Caco-2 (cell line): ENCODE measurements around the gene PM20D1. TPM values are rescaled to one million over a fixed set of nuclear protein-coding genes. Genes with fewer than 3 reads are reported as not detected.

Experiments used
- BruUV-seq: library from RNA; stranded (reverse); fragments of 400-500 nt; replicated peaks from 2 replicates; lab custom pipeline; 2021; lab: Mats Ljungman, UMichigan
- CTCF ChIA-PET: fragments of 300-600 bp; sonication (Branson Sonifier 250); formaldehyde crosslinking; loops from one replicate; lab custom pipeline; 2022; ENCODE audit warnings: antibody characterized with exemption; lab: Charles Lee
- POLR2A ChIA-PET: fragments of 300-600 bp; sonication (Branson Sonifier 250); formaldehyde crosslinking; loops from one replicate; lab custom pipeline; 2022; ENCODE audit warnings: antibody characterized with exemption; lab: Charles Lee
- DNase-seq, 2 experiments: peaks; one replicate each; pipeline versions ENCODE4 v3.0.0 to v3.0.0-alpha.2; 2020 to 2022
- H3K27me3 ChIP-seq: replicated peaks from 2 replicates; pipeline ENCODE4 v1.6.0; 2011; ENCODE audit warnings: low read length; ENCODE audit not compliant: control insufficient read depth, insufficient read depth
- H3K36me3 ChIP-seq: 2 replicates; pipeline ENCODE4 v1.5.1; 2011; ENCODE audit warnings: low read length; ENCODE audit not compliant: control insufficient read depth, insufficient read depth
- H3K4me1 ChIP-seq: fragments of 250-450 bp; sonication (Bioruptor Pico); 2 replicates; pipeline ENCODE4 v1.5.1; 2020; ENCODE audit warnings: mild to moderate bottlenecking
- H3K4me3 ChIP-seq: 2 replicates; pipeline ENCODE4 v1.5.1; 2011; ENCODE audit warnings: low read depth, mild to moderate bottlenecking, control low read depth, low read length
- H3K9me3 ChIP-seq: fragments of 250-450 bp; sonication (Bioruptor Pico); 2 replicates; pipeline ENCODE4 v1.5.1; 2020; ENCODE audit warnings: mild to moderate bottlenecking, moderate library complexity
- H3K27ac Mint-ChIP-seq: one replicate; pipeline ENCODE4 v1.8.0; 2022; ENCODE audit warnings: mixed read lengths; ENCODE audit not compliant: unreplicated experiment
- H3K27me3 Mint-ChIP-seq: one replicate; pipeline ENCODE4 v1.8.0; 2022; ENCODE audit warnings: mixed read lengths; ENCODE audit not compliant: insufficient read depth, unreplicated experiment
- H3K36me3 Mint-ChIP-seq: one replicate; pipeline ENCODE4 v1.8.0; 2022; ENCODE audit warnings: mild to moderate bottlenecking, mixed read lengths; ENCODE audit not compliant: insufficient read depth, unreplicated experiment
- H3K4me1 Mint-ChIP-seq: one replicate; pipeline ENCODE4 v1.8.0; 2022; ENCODE audit warnings: low read depth, mixed read lengths; ENCODE audit not compliant: unreplicated experiment
- H3K4me3 Mint-ChIP-seq: one replicate; pipeline ENCODE4 v1.8.0; 2022; ENCODE audit warnings: mild to moderate bottlenecking, moderate library complexity, mixed read lengths; ENCODE audit not compliant: unreplicated experiment
- H3K9me3 Mint-ChIP-seq: one replicate; pipeline ENCODE4 v1.8.0; 2022; ENCODE audit warnings: mixed read lengths; ENCODE audit not compliant: unreplicated experiment
- CTCF ChIP-seq, 2 experiments: fragments of 200-600 bp in 1 of 2; IDR thresholded peaks; 1 replicate in 1 of 2; 2 replicates in 1 of 2; pipeline versions ENCODE4 v1.5.1 to v1.8.0; 2011 to 2022; ENCODE audit warnings: antibody characterized with exemption in 1 of 2, control low read depth in 1 of 2, inconsistent platforms in 1 of 2, low read depth in 1 of 2, low read length in 1 of 2, mild to moderate bottlenecking in 1 of 2, moderate library complexity in 1 of 2; ENCODE audit not compliant: insufficient read depth in 1 of 2, severe bottlenecking in 1 of 2, unreplicated experiment in 1 of 2
- intact Hi-C: fragments of 100-400 bp; cut with micrococcal nuclease; formaldehyde crosslinking; loops from one replicate; pipeline ENCODE4 v1.10.0; 2022; ENCODE audit not compliant: unreplicated experiment
- total RNA-seq: library from RNA; stranded (reverse); gene quantifications from 2 replicates; pipeline ENCODE4 v1.2.3, GENCODE V29; 2022

Gene PM20D1
- total RNA-seq, 1 experiment from 2014 or later, result not detected

GRCh38 chr1:205783904-205784303 is 66.0 kb downstream of the PM20D1 start:
- Histone ChIP-seq H3K9me3 (no peaks in the 10 kb centered on the region), H3K36me3 (no peaks in the 10 kb centered on the region), H3K4me3 (no peak overlapping the region), H3K4me1 (no peaks in the 10 kb centered on the region), H3K27me3 (no peaks in the 10 kb centered on the region)
- no peak for DNase-seq
- CTCF ChIA-PET, result no interaction called here
- Mint-ChIP-seq H3K36me3 (no peaks in the 10 kb centered on the region), H3K27me3 (peaks cover 5% of the 10 kb centered on the region), H3K4me3 (no peak overlapping the region), H3K4me1 (no peaks in the 10 kb centered on the region), H3K9me3 (no peaks in the 10 kb centered on the region), H3K27ac (no peak overlapping the region)
- intact Hi-C loops, result no loop called here
- no TSS peak for BruUV-seq
- POLR2A ChIA-PET, result no interaction called here
- no peak for TF ChIP-seq CTCF (IDR thresholded peaks at IDR 0.05; ENCODE audit: insufficient read depth in 1 of 2, low read depth in 1 of 2, low read length in 1 of 2, severe bottlenecking in 1 of 2, unreplicated experiment in 1 of 2)

- no peak overlapping the region for H3K4me3 ChIP-seq
- ChIA-PET POLR2A (no interaction called here), CTCF (no interaction called here)
- DNase-seq, result no peak
- no peaks in the 10 kb centered on the region for H3K9me3 ChIP-seq
- TF ChIP-seq CTCF (IDR thresholded peaks at IDR 0.05; ENCODE audit: insufficient read depth in 1 of 2, low read depth in 1 of 2, low read length in 1 of 2, severe bottlenecking in 1 of 2, unreplicated experiment in 1 of 2), result no peak
- no peaks in the 10 kb centered on the region for H3K27me3 ChIP-seq
- H3K9me3 Mint-ChIP-seq, result no peaks in the 10 kb centered on the region
- no peaks in the 10 kb centered on the region for H3K4me1 ChIP-seq
- H3K36me3 Mint-ChIP-seq, result no peaks in the 10 kb centered on the region
- H3K4me3 Mint-ChIP-seq, result no peak overlapping the region
- H3K4me1 Mint-ChIP-seq, result no peaks in the 10 kb centered on the region
- BruUV-seq, result no TSS peak
- H3K27ac Mint-ChIP-seq, result no peak overlapping the region
- peaks cover 5% of the 10 kb centered on the region for H3K27me3 Mint-ChIP-seq
- H3K36me3 ChIP-seq, result no peaks in the 10 kb centered on the region
- intact Hi-C loops, result no loop called here
Measured at GRCh38 chr1:205783433-205783795, 66.5 kb downstream of the PM20D1 start.

GRCh38 chr1:205782627-205783432 is 67.1 kb downstream of the PM20D1 start:
- H3K4me3 ChIP-seq, result no peak overlapping the region
- no peak overlapping the region for H3K27ac Mint-ChIP-seq
- no peaks in the 10 kb centered on the region for H3K36me3 Mint-ChIP-seq
- H3K9me3 ChIP-seq, result no peaks in the 10 kb centered on the region
- no peaks in the 10 kb centered on the region for H3K27me3 ChIP-seq
- peaks cover 5% of the 10 kb centered on the region for H3K27me3 Mint-ChIP-seq
- DNase-seq, result no peak
- H3K4me3 Mint-ChIP-seq, result no peak overlapping the region
- BruUV-seq, result no TSS peak
- intact Hi-C loops, result no loop called here
- H3K36me3 ChIP-seq, result no peaks in the 10 kb centered on the region
- no peak for TF ChIP-seq CTCF (IDR thresholded peaks at IDR 0.05; ENCODE audit: insufficient read depth in 1 of 2, low read depth in 1 of 2, low read length in 1 of 2, severe bottlenecking in 1 of 2, unreplicated experiment in 1 of 2)
- no peaks in the 10 kb centered on the region for H3K4me1 Mint-ChIP-seq
- H3K4me1 ChIP-seq, result no peaks in the 10 kb centered on the region
- ChIA-PET POLR2A (no interaction called here), CTCF (interaction anchor here (0.7 kb wide), 1 partner anchor 1111 kb away, joined by 4 read pairs; no protein-coding TSS in a partner anchor)
- no peaks in the 10 kb centered on the region for H3K9me3 Mint-ChIP-seq
